GM18505 (cell line): Measurements from ENCODE around the gene NTSR2.

Experiments
- ATAC-seq: cut with Tn5 transposase; IDR thresholded peaks from one replicate; pipeline ENCODE4 v1.9.1; 2021; ENCODE audit not compliant: unreplicated experiment
- POLR2A ChIP-seq: IDR thresholded peaks from 4 replicates; pipeline ENCODE4 v1.6.1; 2011; ENCODE audit warnings: borderline replicate concordance; ENCODE audit not compliant: insufficient read depth, insufficient read length; ENCODE audit errors: extremely low read depth

Gene NTSR2

GRCh38 chr2:11624893-11625292 lies 45.1 kb downstream of the NTSR2 start:
- no peak for ATAC-seq
- no peak for TF ChIP-seq POLR2A

GRCh38 chr2:11622611-11623010 lies 47.4 kb downstream of the NTSR2 start:
- no peak for ATAC-seq
- TF ChIP-seq POLR2A: no peak

- no peak for TF ChIP-seq POLR2A
- ATAC-seq: no peak
Measured at GRCh38 chr2:11621410-11621809, 48.6 kb downstream of the NTSR2 start.

GRCh38 chr2:11618708-11619062 lies 51.3 kb downstream of the NTSR2 start:
- ATAC-seq: no peak
- no peak for TF ChIP-seq POLR2A

- no peak for TF ChIP-seq POLR2A
- ATAC-seq: no peak
Measured at GRCh38 chr2:11617984-11618707, 51.8 kb downstream of the NTSR2 start.

- no peak for ATAC-seq
- TF ChIP-seq POLR2A: no peak
Measured at GRCh38 chr2:11617527-11617926, 52.5 kb downstream of the NTSR2 start.

- TF ChIP-seq POLR2A: no peak
- no peak for ATAC-seq
Measured at GRCh38 chr2:11616851-11617415, 53.1 kb downstream of the NTSR2 start.

- ATAC-seq: no peak
- no peak for TF ChIP-seq POLR2A
Measured at GRCh38 chr2:11616097-11616687, 53.8 kb downstream of the NTSR2 start.

GRCh38 chr2:11615209-11615608 lies 54.8 kb downstream of the NTSR2 start:
- no peak for TF ChIP-seq POLR2A

GRCh38 chr2:11613297-11613696 lies 56.7 kb downstream of the NTSR2 start:
- ATAC-seq: no peak
- TF ChIP-seq POLR2A: no peak

More at GRCh38 chr2:11615209-11615608, 54.8 kb downstream of the NTSR2 start:
- ATAC-seq: no peak

- no peak for ATAC-seq
- TF ChIP-seq POLR2A: no peak
Measured at GRCh38 chr2:11612553-11613215, 57.3 kb downstream of the NTSR2 start.

- no peak for ATAC-seq
- TF ChIP-seq POLR2A: no peak
Measured at GRCh38 chr2:11611251-11611650, 58.7 kb downstream of the NTSR2 start.

- no peak for TF ChIP-seq POLR2A
- no peak for ATAC-seq
Measured at GRCh38 chr2:11610624-11611242, 59.3 kb downstream of the NTSR2 start.
